Type B pancreatic cell (in vitro differentiated cells): Measurements from ENCODE around the gene TPD52L1. TPM values are rescaled to one million over a fixed set of nuclear protein-coding genes. Genes with fewer than 3 reads are reported as not detected.
A peak's percentile ranks its signal among the peaks of the same experiment; 100 is the strongest.

Experiments
- DNase-seq: peaks from one replicate; pipeline ENCODE4 v3.0.0; 2021; ENCODE audit warnings: mixed read lengths; ENCODE audit not compliant: unreplicated experiment; ENCODE audit errors: extremely low spot score
- H3K27ac Mint-ChIP-seq: 2 replicates; pipeline ENCODE4 v1.8.0; 2021; ENCODE audit warnings: mild to moderate bottlenecking, mixed read lengths
- H3K27me3 Mint-ChIP-seq: 2 replicates; pipeline ENCODE4 v1.8.0; 2021; ENCODE audit warnings: mixed read lengths
- H3K36me3 Mint-ChIP-seq: 2 replicates; pipeline ENCODE4 v1.8.0; 2021; ENCODE audit warnings: mixed read lengths
- H3K4me1 Mint-ChIP-seq: one replicate; pipeline ENCODE4 v1.8.0; 2021; ENCODE audit warnings: mixed read lengths; ENCODE audit not compliant: unreplicated experiment
- H3K4me3 Mint-ChIP-seq: 2 replicates; pipeline ENCODE4 v1.8.0; 2021; ENCODE audit warnings: mild to moderate bottlenecking, mixed read lengths
- H3K9me3 Mint-ChIP-seq: 2 replicates; pipeline ENCODE4 v1.8.0; 2021; ENCODE audit warnings: mixed read lengths
- CTCF ChIP-seq: fragments of 200-600 bp; sonication (generic); conservative IDR thresholded peaks from 2 replicates; pipeline ENCODE4 v1.5.0; 2021; ENCODE audit warnings: antibody characterized with exemption, mild to moderate bottlenecking
- total RNA-seq: library from RNA; stranded (reverse); gene quantifications from 2 replicates; pipeline ENCODE4 v1.2.1, GENCODE V29; 2021; ENCODE audit warnings: low replicate concordance

TPD52L1 gene
- total RNA-seq, 1 donor from 2014 or later: 80.4 TPM

GRCh38 chr6:125232466-125232865 is 78.9 kb downstream of the TPD52L1 start:
- no peak for TF ChIP-seq CTCF
- Mint-ChIP-seq H3K4me1 (peaks cover 41% of the 10 kb centered on the region), H3K9me3 (peaks cover 5% of the 10 kb centered on the region), H3K36me3 (peaks cover 17% of the 10 kb centered on the region), H3K27ac (peak overlapping the region; percentile 91), H3K27me3 (no peaks in the 10 kb centered on the region), H3K4me3 (peak overlapping the region; percentile 32)
- DNase-seq: no peak

GRCh38 chr6:125233202-125233601 is 79.6 kb downstream of the TPD52L1 start:
- no peaks in the 10 kb centered on the region for H3K27me3 Mint-ChIP-seq
- peak overlapping the region; percentile 63 for H3K4me3 Mint-ChIP-seq
- peaks cover 35% of the 10 kb centered on the region for H3K4me1 Mint-ChIP-seq
- DNase-seq: no peak
- peak overlapping the region; percentile 91 for H3K27ac Mint-ChIP-seq
- H3K9me3 Mint-ChIP-seq: peaks cover 5% of the 10 kb centered on the region
- peaks cover 12% of the 10 kb centered on the region for H3K36me3 Mint-ChIP-seq
- TF ChIP-seq CTCF: no peak

GRCh38 chr6:125236536-125237327 is 83.2 kb downstream of the TPD52L1 start:
- Mint-ChIP-seq H3K4me3 (no peak overlapping the region), H3K4me1 (peaks cover 18% of the 10 kb centered on the region), H3K27ac (no peak overlapping the region), H3K27me3 (no peaks in the 10 kb centered on the region), H3K36me3 (peaks cover 31% of the 10 kb centered on the region), H3K9me3 (peaks cover 17% of the 10 kb centered on the region)
- no peak for TF ChIP-seq CTCF
- no peak for DNase-seq

GRCh38 chr6:125237764-125238163 is 84.2 kb downstream of the TPD52L1 start:
- Mint-ChIP-seq H3K4me1 (peaks cover 8% of the 10 kb centered on the region), H3K36me3 (peaks cover 40% of the 10 kb centered on the region), H3K4me3 (no peak overlapping the region), H3K27ac (no peak overlapping the region), H3K9me3 (peaks cover 19% of the 10 kb centered on the region), H3K27me3 (no peaks in the 10 kb centered on the region)
- no peak for TF ChIP-seq CTCF
- no peak for DNase-seq

GRCh38 chr6:125245109-125245508 is 91.5 kb downstream of the TPD52L1 start:
- Mint-ChIP-seq H3K27ac (peak overlapping the region; percentile 35), H3K36me3 (peaks cover 32% of the 10 kb centered on the region), H3K4me3 (no peak overlapping the region), H3K27me3 (no peaks in the 10 kb centered on the region), H3K9me3 (peaks cover 18% of the 10 kb centered on the region), H3K4me1 (peaks cover 18% of the 10 kb centered on the region)
- no peak for TF ChIP-seq CTCF
- no peak for DNase-seq
